ENCODE data around the gene STK33.
"Not testable (repeated sequence)": the region's sequence is repeated elsewhere in the genome, so short reads cannot be mapped to it uniquely, and the experiment has no call there.

Gene STK33

GRCh38 chr11:8543278-8543677 lies 50.8 kb downstream of the STK33 start:
- no peak for DNase-seq (ENCODE audit: low spot score)

GRCh38 chr11:8541448-8541847 lies 52.6 kb downstream of the STK33 start:
- DNase-seq (ENCODE audit: low spot score), result no peak

GRCh38 chr11:8533332-8533731 lies 60.7 kb downstream of the STK33 start:
- DNase-seq (ENCODE audit: low spot score), result peak; percentile 27

- DNase-seq (ENCODE audit: low spot score), result no peak
Measured at GRCh38 chr11:8532475-8532874, 61.6 kb downstream of the STK33 start.

GRCh38 chr11:8531982-8532381 lies 62.0 kb downstream of the STK33 start:
- no peak for DNase-seq (ENCODE audit: low spot score)

- peak; percentile 86 for DNase-seq (ENCODE audit: low spot score)
Measured at GRCh38 chr11:8531312-8531711, 62.7 kb downstream of the STK33 start.

- DNase-seq (ENCODE audit: low spot score), result no peak
Measured at GRCh38 chr11:8527939-8528338, 66.1 kb downstream of the STK33 start.

- DNase-seq (ENCODE audit: low spot score), result no peak
Measured at GRCh38 chr11:8523396-8523795, 70.6 kb downstream of the STK33 start.

GRCh38 chr11:8512547-8512946 lies 81.5 kb downstream of the STK33 start:
- DNase-seq (ENCODE audit: low spot score), result no peak

- DNase-seq (ENCODE audit: low spot score), result no peak
Measured at GRCh38 chr11:8503910-8504364, 90.1 kb downstream of the STK33 start.

GRCh38 chr11:8501836-8502235 lies 92.2 kb downstream of the STK33 start:
- DNase-seq (ENCODE audit: low spot score), result no peak

GRCh38 chr11:8488395-8488794 lies 105.6 kb downstream of the STK33 start:
- no peak for DNase-seq (ENCODE audit: low spot score)

- no peak for DNase-seq (ENCODE audit: low spot score)
Measured at GRCh38 chr11:8487261-8487660, 106.8 kb downstream of the STK33 start.

- no peak for DNase-seq (ENCODE audit: low spot score)
Measured at GRCh38 chr11:8484251-8484650, 109.8 kb downstream of the STK33 start.

GRCh38 chr11:8480858-8481257 lies 113.2 kb downstream of the STK33 start:
- DNase-seq (ENCODE audit: low spot score), result no peak

- no peak for DNase-seq (ENCODE audit: low spot score)
Measured at GRCh38 chr11:8477680-8478079, 116.3 kb downstream of the STK33 start.

GRCh38 chr11:8477151-8477550 lies 116.9 kb downstream of the STK33 start:
- no peak for DNase-seq (ENCODE audit: low spot score)

GRCh38 chr11:8467806-8468205 lies 126.2 kb downstream of the STK33 start:
- DNase-seq (ENCODE audit: low spot score), result not testable (repeated sequence)

GRCh38 chr11:8467356-8467755 lies 126.7 kb downstream of the STK33 start:
- DNase-seq (ENCODE audit: low spot score), result not testable (repeated sequence)

GRCh38 chr11:8466884-8467283 lies 127.1 kb downstream of the STK33 start:
- DNase-seq (ENCODE audit: low spot score), result not testable (repeated sequence)

- no peak for DNase-seq (ENCODE audit: low spot score)
Measured at GRCh38 chr11:8459711-8460399, 134.2 kb downstream of the STK33 start.

GRCh38 chr11:8442301-8442700 lies 151.7 kb downstream of the STK33 start:
- DNase-seq (ENCODE audit: low spot score), result peak; percentile 48

- DNase-seq (ENCODE audit: low spot score), result no peak
Measured at GRCh38 chr11:8440649-8441048, 153.4 kb downstream of the STK33 start.

GRCh38 chr11:8429483-8429882 lies 164.5 kb downstream of the STK33 start:
- no peak for DNase-seq (ENCODE audit: low spot score)

Measured in D341Med (cell line).